NCI-H345 (cell line): Measurements from ENCODE around the gene APOF.
"Not testable (repeated sequence)": the region's sequence is repeated elsewhere in the genome, so short reads cannot be mapped to it uniquely, and the experiment has no call there.

Experiments used
- DNase-seq: peaks from one replicate; lab custom pipeline; 2025; lab: John Stamatoyannopoulos, UW

The APOF gene

DNA sequence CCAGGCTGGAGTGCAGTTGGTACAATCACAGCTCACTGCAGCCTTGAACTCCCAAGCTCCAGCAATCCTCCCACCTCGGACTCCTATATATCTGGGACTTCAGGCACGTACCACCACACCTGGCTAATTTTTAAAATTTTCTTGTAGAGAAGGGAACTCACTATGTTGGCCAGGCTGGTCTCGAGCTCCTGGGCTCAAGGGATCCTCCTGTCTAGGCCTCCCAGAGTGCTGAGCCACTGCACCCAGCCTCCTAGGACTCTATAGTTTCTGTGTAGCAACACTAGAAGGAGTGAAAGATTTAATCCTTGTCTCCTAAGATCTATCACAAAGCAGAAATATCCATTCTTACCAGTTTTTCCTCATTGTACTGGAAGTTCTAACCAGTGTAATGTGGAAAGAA, 4.3 kb upstream of the APOF start:
- DNase-seq: no peak

DNA sequence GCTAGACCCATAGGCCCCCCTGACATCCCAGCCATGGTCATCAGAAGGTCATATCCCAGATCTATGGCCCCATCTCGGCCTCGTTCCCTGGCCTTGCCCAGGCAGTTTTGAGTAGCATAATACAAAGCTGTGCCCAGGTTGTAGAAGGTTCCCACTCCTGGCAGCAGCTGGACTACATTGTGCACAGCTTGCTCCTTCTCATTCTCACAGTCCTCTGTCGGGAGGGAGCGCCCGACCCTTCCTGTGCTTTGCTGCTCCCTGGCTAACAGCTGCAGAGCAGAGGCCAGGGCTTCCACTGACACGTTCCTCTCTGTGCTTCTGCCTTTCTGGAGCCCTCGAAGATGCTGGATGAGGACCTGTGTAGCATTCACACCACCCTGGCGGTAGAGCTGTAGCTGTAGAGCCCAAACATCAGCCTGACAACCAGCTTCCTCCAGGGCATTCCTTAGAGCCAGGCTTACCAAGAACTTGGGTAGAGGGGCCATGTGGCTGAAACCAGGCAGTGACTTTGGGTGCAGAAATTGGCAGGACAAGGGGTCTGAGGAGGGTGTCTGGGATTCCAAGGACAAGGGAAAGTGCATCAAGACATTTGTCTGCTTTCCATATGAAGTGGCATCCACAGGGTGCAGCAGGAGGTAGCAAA, 1.0 kb downstream of the APOF start:
- no peak for DNase-seq

DNA sequence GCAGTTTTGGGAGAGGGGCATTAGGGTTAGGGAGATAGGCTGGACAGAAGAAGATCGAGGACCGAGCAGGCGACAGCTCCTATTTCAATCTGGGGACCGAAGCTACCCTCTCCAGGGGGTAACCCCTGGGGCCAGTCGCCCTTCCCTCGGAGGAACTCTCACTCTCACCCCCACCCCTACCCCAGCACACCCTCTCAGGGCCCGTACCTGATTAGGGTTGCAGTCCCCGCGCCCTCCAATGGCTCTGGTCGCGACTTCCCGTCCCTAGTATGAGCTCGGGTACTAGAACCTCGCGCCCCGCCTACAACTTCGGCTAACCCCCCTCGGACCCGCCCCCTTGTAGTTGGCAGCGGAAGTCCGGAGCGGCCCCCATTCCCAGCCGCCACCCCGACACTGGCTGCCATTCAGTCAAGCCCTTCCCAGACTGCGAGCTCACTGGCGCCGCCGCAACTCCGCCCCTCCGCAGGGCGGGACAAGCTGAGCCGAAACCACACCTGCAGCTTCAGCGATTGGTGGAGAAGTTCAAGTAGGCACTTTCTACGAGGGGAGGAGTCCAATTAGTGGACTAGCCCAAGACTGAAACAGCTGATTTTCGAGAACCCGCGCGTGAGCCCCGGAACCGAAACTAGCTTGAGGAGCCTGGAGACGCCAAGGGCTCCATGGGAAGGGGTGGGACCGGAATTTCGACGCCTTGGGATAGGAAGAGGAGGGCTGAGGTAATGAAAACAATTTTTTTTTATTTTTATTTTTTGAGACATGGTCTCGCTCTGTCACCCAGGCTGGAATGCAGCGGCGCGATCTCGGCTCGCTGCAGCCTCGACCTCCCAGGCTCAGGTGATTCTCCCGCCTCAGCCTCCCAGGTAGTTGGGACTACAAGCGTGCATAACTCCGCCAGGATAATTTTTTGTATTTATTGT, 2.5 kb downstream of the APOF start, which contains the start of gene STAT2:
STAT2 (minus strand) TSS at position 257 of the 917 bp plus-strand sequence. CDS start 3,536 bp downstream, outside the sequence.
- peak; percentile 99 for DNase-seq

DNA sequence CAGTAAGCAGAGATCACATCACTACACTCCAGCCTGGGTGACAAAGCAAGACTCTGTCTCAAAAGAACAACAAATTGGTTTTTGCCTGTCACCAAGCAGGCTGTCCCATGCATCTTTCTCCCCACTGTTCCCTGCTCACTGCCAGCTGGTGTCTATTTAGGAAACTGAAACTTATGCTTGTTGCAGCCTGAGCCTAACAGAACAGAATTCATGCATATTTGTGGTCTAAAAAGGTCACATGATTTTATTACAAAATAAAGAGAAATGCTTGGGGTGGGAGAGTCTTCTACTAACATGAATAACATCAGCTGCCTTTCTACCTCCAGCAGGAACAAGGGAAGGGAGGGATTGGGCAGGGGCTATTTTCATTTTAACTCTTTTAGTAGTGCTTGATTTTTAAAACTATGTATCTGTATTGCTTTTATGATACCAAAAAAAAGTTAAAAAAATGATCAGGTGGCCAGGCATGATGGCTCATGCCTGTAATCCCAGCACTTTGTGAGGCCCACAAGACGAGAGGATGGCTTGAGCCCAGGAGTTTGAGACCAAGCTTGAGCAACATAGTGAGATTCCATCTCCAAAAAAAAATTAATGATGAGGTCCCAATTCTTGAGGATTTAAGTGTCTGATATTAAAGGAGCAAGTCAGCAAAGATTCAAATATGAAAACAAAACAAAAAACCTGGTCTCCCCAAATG, 3.7 kb downstream of the APOF start:
- DNase-seq: no peak

DNA sequence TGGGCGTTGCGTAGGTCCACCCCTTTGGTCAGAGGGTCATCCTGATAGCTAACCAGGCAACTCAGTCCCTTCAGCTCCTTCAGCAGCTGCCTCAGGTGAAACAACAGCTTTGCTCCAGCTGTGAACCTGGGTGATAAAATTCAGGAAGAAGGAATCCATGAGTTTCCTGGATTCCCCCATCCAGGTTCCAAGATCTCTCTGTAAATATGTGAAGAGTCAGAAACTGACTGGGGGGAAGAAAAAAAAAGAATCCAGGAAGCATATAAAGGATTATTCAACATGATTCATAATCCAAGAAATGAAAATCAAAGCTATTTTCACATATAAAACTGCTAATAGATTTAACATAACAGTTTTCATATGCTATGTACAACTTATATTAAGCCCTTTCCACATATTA, 11.3 kb downstream of the APOF start:
- DNase-seq: no peak

DNA sequence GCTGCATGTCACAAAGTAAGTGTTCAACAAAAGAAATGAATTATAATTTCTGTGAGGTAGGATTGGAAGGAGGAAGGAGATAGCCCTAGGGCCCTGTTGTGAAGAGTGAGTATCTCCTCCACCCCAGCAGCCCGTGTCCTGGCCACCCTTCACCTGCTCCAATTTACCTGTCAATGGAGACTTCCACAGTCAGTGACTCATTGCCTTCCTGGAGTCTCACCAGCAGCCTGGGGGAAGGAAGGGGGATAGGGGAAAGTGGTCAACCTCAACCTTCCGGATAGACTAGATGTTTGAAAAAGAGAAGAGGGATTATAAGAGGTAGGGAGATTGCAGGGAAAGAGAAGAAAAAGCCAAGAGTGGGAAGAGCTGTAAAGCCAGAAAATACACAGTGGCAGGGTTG, 12.0 kb downstream of the APOF start:
- DNase-seq: no peak

DNA sequence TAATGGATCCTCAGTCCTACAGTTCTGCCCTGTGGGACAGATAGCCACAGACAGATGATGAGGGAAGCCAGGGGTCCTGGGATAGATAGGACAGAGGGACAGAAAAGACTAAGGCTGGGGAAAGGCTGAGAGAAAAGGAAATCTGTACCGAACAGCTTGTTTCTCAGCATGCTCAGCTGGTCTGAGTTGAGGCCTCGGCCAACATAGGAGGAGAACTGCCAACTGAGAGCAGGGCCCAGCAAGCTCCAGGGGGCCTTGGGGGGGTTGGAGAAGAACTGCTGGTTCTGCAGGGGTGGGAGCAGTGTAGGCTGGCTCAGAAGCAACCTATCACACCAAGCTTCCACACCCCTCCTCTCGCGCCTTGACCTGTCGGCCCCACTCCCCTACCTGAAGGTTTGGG, 13.9 kb downstream of the APOF start:
- DNase-seq: no peak

DNA sequence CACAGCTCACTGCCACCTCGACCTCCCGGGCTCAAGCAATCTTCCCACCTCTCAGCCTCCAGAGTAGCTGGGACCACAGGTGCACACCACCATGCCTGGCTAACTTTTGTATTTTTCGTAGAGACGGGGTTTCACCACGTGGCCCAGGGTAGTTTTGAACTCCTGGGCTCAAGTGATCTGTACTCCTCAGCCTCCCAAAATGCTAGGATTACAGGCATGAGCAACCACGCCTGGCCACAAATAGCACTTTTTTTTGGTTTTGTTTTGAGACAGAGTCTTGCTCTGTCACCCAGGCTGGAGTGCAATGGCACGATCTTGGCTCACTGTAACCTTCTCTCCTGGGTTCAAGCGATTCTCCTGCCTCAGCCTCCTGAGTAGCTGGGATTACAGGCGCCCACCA, 15.4 kb downstream of the APOF start:
- not testable (repeated sequence) for DNase-seq

DNA sequence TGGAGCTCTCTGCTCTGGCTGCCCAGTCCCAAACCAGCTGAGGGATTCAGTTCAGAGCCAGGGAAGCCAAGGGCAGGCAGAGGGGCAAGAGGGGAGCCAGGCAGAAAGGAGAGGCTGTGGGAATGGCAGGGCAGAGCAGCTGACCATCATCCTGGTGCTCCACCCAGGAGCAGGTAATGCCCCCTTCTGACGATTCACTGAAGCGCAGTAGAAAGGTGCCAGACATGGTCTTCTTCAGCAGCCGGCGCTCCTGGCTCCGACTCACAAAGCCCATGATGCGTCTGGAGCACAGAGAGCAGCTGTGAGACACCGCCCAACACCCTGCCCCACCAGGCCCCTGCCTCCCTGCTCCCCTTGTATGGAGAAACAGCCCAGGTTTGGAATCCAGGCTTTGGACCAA, 16.0 kb downstream of the APOF start:
- DNase-seq: no peak

DNA sequence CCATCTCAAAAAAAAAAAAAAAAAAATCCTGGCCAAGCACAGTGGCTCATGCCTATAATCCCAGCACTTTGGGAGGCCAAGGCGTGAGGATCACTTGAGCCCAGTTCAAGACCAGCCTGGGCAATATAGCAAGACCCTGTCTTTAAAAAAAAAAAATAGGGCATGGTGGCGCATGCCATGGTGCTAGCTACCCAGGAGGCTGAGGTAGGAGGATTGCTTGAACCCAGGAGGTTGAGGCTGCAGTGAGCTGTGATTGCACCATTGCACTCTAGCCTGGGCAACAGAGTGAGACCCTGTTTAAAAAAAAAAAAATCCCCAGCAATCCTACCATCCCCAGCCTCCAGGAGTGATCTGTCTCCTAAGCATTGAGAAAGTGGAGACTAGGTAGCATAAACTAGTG, 20.4 kb downstream of the APOF start:
- not testable (repeated sequence) for DNase-seq

DNA sequence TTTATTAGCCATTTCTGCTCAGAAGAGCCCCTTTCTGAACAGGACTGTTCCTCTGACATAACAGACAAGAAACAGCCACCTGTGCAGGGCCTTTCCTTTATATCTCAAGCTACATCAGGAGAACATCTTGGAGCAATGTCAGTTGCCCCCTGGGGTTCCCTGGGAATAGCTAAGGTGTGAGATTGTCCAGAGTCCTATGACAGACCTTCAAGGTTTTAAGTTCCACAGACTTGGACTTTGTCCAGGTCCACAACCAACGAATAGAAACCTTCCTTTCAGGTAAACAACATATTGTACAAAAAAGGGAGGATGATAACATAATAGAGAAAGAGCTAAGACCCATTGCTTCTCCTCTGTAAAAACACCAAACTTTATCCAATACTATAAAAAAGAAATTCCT, 21.0 kb downstream of the APOF start:
- DNase-seq: no peak

DNA sequence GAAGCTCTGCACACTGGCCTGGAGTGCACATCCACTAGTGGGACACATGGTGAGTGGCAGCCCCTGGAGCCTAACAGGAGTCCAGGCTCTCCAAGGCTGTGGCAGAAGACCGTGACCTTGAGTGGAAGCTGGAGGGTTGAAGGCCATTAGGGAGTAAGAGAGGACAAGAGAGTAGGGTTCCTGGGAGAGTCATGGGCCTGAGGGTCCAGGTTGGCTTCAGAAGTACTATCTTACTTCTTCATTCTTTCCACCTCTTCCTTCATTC, 23.6 kb downstream of the APOF start:
- no peak for DNase-seq

DNA sequence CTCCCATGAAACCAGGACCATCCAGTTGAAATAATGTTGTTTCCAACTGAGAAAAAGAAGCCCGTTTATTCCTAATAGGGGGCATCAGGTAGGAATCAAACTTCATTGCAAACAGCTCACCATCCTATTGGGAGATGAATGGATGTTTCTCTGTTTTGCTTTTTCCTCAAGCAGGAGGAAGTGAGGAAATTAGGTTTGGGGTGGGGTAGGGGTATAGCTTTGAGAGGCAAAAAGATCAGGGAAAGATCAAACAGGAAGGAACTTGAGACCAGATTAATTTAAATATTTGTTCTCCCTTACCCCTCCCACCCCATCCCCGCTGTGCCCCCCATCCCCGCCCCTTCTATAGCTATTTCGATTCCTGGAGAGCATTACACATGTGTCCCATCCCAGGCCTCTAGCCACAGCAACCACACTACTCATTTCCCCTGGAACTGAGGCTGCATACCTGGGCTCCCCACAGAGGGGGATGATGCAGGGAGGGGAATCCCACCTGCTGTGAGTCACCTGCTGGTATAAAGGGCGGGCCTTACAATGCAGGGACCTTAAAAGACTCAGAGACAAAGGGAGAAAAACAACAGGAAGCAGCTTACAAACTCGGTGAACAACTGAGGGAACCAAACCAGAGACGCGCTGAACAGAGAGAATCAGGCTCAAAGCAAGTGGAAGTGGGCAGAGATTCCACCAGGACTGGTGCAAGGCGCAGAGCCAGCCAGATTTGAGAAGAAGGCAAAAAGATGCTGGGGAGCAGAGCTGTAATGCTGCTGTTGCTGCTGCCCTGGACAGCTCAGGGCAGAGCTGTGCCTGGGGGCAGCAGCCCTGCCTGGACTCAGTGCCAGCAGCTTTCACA, 24.1 kb downstream of the APOF start, which contains the start of gene IL23A:
IL23A (plus strand) TSS at position 577 of the 850 bp plus-strand sequence; CDS start at position 738, 161 bp downstream.
- peak; percentile 68 for DNase-seq

DNA sequence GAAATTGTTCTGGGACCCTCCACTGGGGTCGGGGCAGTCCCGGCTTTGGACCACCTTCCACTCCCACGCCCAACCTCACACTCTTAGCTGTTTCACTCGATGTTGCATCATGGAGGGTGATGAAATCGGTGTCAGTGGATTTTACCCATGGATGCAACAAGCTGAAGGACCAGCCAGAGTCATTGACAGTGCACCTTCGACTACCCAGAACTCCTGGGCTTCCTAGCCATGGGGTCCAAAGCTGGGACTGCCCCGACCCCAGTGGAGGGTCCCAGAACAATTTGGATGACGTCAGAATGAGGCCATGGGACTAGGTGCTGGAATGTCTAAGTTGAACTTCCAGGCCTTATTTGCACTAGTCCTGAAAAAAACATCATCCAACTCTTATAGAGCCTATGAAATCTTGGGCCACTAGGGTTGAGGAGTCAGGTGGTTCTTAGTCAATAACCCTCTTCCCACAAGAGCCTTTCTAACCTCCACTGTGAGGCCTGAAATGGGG, 24.9 kb downstream of the APOF start:
- no peak for DNase-seq

DNA sequence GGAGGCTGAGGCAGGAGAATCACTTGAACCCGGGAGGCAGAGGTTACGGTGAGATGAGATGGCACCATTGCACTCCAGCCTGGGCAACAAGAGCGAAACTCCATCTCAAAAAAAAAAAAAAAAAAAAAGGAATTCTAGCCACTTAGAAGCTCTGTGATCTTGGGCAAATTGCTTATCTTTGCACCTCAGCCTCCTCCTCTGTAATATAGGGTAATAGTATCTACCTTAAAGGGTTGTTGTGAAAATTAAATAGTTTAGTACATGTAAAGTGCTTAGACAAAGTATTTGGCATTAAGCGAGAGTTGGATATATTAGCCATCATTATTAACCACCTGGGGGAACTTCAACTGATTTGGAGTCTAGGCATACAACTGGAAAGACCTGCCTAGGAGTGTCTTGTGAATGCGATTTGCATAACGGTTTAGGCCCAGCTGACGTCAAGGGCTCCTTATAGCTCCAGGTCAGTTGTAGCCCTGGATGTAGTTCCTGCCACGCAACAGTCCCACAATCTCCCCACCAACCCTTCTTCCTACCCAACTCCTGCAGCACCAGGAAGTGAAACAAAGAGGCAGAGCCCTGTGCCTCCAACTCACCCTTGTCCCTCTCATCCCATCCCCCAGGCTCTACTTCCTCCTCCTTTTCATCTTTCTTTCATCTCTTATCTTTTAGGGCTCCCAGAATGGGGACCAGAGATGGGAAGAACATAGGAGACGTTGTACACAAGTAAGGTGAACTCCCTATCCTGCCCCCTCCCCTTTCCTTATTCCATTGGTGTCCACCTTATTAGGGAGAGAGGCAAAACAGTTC, 26.1 kb downstream of the APOF start:
- DNase-seq: no peak

DNA sequence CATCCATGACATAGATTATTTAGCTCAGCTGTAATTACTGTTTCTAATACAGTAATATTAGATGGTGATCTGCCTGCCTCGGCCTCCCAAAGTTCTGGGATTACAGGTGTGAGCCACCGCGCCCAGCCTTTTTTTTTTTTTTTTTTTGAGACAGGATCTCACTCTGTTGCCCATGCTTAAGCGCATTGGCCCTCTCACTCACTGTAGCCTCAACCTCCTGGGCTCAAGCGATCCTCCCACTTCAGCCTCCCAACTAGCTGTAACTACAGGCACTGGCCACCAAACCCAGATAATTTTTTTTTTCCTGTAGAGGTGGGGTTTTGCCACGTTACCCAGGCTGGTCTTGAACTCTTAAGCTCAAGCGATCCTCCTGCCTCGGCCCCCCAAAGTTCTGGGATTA, 27.1 kb downstream of the APOF start:
- DNase-seq: not testable (repeated sequence)

DNA sequence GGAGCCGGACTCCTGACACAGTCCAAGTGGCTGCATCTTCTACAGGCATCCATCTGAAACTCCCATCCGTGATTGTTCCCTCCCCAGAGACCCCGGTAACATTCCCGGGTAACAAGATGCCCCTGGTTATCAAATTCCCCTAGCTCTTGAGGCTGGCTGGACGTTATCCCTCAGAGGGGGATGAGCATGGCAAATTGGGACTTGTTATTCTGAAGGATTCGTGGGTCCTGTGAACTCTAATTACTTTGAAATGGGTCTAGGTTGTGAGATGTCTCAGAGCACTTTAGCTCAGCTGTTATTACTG, 28.2 kb downstream of the APOF start:
- no peak for DNase-seq

DNA sequence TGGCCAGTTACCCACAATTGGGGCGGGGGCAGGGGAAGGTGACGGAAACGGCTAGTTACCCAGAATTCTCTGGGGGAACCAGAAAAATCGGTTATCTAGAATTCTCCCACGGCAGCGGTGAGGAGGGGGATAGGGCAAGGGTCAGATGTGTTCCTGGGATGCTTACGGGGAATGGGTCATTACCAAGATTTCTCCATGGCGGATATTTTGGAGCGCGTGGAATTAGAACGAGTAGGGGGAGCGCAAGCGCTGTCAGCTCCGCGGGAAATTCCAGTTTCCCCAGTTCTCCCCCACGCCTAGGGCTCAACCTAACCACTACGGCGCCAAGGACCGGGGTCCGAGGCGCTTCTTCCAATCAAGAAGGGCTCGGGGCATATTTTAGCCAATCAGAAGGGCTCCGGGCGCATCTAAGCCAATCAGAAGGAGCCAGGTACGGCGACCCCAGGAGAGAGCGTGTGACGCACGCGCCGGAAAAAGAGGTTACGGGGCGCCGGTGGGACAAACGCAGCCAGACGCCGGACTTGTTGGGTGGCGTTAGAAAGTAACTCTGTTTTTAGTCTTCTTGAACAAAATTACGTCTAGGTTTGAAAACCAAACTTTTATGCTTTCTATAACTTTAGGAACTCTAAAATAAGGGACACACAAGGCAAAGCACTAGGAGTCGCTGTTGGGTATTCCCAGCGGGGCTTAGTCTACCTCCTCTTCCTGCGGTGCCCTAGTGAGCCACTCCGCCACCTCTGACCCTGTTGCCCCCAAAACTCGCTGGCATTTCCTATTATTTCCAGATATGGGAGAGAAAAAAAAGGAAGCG, 28.8 kb downstream of the APOF start, which contains the start of gene PAN2:
PAN2 (minus strand) TSS at position 322 of the 811 bp plus-strand sequence. CDS start 906 bp downstream, outside the sequence.
- peak; percentile 97 for DNase-seq

DNA sequence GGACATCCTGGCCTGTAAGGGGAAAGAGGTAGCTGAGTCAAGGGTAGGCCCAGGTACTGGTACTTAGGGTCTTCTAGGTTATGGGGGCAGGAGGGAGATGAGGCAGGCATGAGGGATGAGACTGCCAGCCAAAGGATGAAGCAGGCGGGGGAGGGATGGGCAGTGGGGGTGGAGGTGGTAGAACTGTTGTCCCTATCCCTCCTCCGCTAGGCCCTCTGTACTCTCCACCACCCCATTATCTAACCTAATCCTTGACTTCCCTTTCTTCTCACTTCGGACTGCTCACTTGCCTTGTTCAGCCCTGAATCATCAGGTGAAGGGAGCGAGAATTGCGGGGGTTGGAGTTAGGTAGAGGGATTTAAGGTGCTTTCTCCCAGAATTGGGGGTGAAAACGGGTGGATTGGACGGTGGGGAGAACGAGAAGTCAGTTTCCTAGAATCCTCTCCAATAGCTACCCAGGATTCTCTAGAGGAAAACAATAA, 29.4 kb downstream of the APOF start:
- no peak for DNase-seq
